Ishikawa (cell line): Measurements from ENCODE around the gene CFAP210.

Experiments
- CEBPB ChIP-seq: IDR thresholded peaks from 2 replicates; pipeline ENCODE4 v1.6.1; 2012
- CREB1 ChIP-seq: IDR thresholded peaks from 2 replicates; pipeline ENCODE4 v1.6.1; 2012; ENCODE audit warnings: low read depth
- EGR1 ChIP-seq: IDR thresholded peaks from 2 replicates; pipeline ENCODE4 v1.6.1; 2012
- EP300 ChIP-seq: IDR thresholded peaks from 2 replicates; pipeline ENCODE4 v1.6.1; 2012; ENCODE audit warnings: borderline replicate concordance
- NFIC ChIP-seq: IDR thresholded peaks from 2 replicates; pipeline ENCODE4 v1.6.1; 2012
- RAD21 ChIP-seq: IDR thresholded peaks from 2 replicates; pipeline ENCODE4 v1.6.1; 2012; ENCODE audit warnings: low read depth
- TAF1 ChIP-seq: IDR thresholded peaks from 2 replicates; pipeline ENCODE4 v1.6.1; 2012; ENCODE audit warnings: low read depth, mild to moderate bottlenecking
- TEAD4 ChIP-seq: IDR thresholded peaks from 2 replicates; pipeline ENCODE4 v1.6.1; 2012
- YY1 ChIP-seq: IDR thresholded peaks from 2 replicates; pipeline ENCODE4 v1.6.1; 2012; ENCODE audit warnings: low read depth
- ZBTB7A ChIP-seq: IDR thresholded peaks from 2 replicates; pipeline ENCODE4 v1.6.1; 2012; ENCODE audit warnings: low read depth
- TF ChIP-seq, protein P1 (sequence below): IDR thresholded peaks from 2 replicates; pipeline ENCODE4 v1.6.1; 2012; ENCODE audit warnings: low read depth, mild to moderate bottlenecking
- TF ChIP-seq, protein P2 (sequence below): IDR thresholded peaks from 2 replicates; pipeline ENCODE4 v1.6.1; 2012
- TF ChIP-seq, protein P3 (sequence below): IDR thresholded peaks from 2 replicates; pipeline ENCODE4 v1.6.1; 2012

DNA sequence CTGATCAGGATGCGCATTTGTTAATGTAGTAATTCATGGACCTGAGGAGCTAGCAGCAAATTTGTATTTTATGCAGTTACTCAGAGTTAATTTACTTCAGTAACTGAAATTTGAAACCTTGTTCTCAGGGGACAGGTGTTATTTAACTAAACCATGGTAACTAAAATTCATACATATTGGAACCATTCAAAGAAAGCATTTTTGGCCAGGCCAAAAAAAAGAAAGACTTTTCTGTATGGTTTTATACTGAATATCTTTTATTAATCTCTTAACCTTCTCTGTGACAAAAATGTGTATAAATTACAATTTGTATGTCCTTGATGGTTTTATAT, 35.0 kb upstream of the CFAP210 start:
- TF ChIP-seq CEBPB: no peak
- TF ChIP-seq, protein P1, sequence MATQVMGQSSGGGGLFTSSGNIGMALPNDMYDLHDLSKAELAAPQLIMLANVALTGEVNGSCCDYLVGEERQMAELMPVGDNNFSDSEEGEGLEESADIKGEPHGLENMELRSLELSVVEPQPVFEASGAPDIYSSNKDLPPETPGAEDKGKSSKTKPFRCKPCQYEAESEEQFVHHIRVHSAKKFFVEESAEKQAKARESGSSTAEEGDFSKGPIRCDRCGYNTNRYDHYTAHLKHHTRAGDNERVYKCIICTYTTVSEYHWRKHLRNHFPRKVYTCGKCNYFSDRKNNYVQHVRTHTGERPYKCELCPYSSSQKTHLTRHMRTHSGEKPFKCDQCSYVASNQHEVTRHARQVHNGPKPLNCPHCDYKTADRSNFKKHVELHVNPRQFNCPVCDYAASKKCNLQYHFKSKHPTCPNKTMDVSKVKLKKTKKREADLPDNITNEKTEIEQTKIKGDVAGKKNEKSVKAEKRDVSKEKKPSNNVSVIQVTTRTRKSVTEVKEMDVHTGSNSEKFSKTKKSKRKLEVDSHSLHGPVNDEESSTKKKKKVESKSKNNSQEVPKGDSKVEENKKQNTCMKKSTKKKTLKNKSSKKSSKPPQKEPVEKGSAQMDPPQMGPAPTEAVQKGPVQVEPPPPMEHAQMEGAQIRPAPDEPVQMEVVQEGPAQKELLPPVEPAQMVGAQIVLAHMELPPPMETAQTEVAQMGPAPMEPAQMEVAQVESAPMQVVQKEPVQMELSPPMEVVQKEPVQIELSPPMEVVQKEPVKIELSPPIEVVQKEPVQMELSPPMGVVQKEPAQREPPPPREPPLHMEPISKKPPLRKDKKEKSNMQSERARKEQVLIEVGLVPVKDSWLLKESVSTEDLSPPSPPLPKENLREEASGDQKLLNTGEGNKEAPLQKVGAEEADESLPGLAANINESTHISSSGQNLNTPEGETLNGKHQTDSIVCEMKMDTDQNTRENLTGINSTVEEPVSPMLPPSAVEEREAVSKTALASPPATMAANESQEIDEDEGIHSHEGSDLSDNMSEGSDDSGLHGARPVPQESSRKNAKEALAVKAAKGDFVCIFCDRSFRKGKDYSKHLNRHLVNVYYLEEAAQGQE: no peak
- TF ChIP-seq CREB1: no peak
- no peak for TF ChIP-seq EP300
- TF ChIP-seq EGR1: no peak
- TF ChIP-seq NFIC: no peak
- no peak for TF ChIP-seq TAF1
- TF ChIP-seq, protein P2, sequence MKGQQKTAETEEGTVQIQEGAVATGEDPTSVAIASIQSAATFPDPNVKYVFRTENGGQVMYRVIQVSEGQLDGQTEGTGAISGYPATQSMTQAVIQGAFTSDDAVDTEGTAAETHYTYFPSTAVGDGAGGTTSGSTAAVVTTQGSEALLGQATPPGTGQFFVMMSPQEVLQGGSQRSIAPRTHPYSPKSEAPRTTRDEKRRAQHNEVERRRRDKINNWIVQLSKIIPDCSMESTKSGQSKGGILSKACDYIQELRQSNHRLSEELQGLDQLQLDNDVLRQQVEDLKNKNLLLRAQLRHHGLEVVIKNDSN: no peak
- TF ChIP-seq YY1: no peak
- TF ChIP-seq ZBTB7A: no peak
- TF ChIP-seq, protein P3, sequence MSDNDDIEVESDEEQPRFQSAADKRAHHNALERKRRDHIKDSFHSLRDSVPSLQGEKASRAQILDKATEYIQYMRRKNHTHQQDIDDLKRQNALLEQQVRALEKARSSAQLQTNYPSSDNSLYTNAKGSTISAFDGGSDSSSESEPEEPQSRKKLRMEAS: no peak
- TF ChIP-seq TEAD4: no peak
- no peak for TF ChIP-seq RAD21
